ENCODE results near the gene BMERB1. TPM values are rescaled to one million over a fixed set of nuclear protein-coding genes. Genes with fewer than 3 reads are reported as not detected.
A peak's percentile ranks its signal among the peaks of the same experiment; 100 is the strongest.

BMERB1 gene
- total and polyA plus RNA-seq, 9 of the 15 experiments (the other 6 are each of a cell fraction or from before 2014, with no cell fraction given), result 0.29 to 2.9 (median 0.94) TPM

DNA sequence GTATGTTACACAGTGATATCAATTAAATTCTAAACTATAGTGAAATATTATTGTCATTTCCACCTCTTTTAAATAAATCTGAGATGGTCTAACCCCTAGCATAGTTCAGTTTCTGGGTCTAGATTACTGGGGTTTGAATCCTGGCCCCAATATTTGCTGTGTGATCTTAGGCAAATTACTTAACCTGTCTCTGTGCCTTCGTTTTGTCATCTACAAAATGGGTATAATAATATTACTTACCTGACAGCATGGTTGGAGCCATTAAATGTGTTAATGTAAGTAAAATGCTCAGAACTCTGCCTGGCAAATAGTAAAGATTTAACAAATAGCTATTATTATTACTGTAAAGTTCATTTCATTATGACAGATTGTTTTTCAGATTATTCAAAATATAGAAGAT lies 52.3 kb downstream of the BMERB1 start:
- no peak overlapping the region for H3K4me3 ChIP-seq
- TF ChIP-seq POLR2G (IDR thresholded peaks at IDR 0.05; ENCODE audit: low read depth, low read length) (no peak), HINFP (tag; conservative IDR thresholded peaks at IDR 0.05; ENCODE audit: low read depth) (no peak), RBM25 (IDR thresholded peaks at IDR 0.05; ENCODE audit: low read depth, low read length, severe bottlenecking) (peak; percentile 84), BCOR (IDR thresholded peaks at IDR 0.05) (peak; percentile 74; the same call in 1 of the 2 replicates), ADNP (tag; IDR thresholded peaks at IDR 0.05) (peak; percentile 70), KDM1A (IDR thresholded peaks at IDR 0.05) (peak; percentile 40 to 55; a peak in 2 of 4 replicates)
- no peaks in the 10 kb centered on the region for H3K27me3 ChIP-seq (ENCODE audit: control insufficient read depth in 2 of 2, insufficient read depth in 2 of 2, low read length in 2 of 2)
- ChIA-PET CTCF (ENCODE audit: low intra/inter-chr PET ratio) (no interaction called here), POLR2A (interaction anchor here (0.7 kb wide), 1 partner anchor 183 kb away, joined by 3 read pairs; no protein-coding TSS in a partner anchor)
- peaks cover 4 to 29% of the 10 kb centered on the region in 2 experiments for H3K4me1 ChIP-seq (replicated peaks in 1 of 2; ENCODE audit: control insufficient read depth in 2 of 2, insufficient read depth in 2 of 2, low read length in 2 of 2)
- H2AFZ ChIP-seq (ENCODE audit: low read depth, low read length), result no peak overlapping the region
- FAIRE-seq (no peak), ATAC-seq (no peak), DNase-seq (ENCODE audit: extremely low read depth in 1 of 4, low spot score in 3 of 4) (no peak)
- in situ Hi-C loops (cut with MboI), result no loop called here
- WGBS (ENCODE audit: insufficient coverage, low coverage, missing lambda C conversion rate), result 29% methylated on average over 1 of the region's 1 CpG
- H3K4me2 ChIP-seq (ENCODE audit: insufficient read depth, low read length), result no peak overlapping the region
- H4K20me1 ChIP-seq (replicated peaks; ENCODE audit: control insufficient read depth, insufficient read depth, low read length), result no peaks in the 10 kb centered on the region
- no peak overlapping the region for H3K27ac ChIP-seq (ENCODE audit: extremely low read depth, low read depth, low read length)
- H3K9ac ChIP-seq (ENCODE audit: insufficient read depth in 1 of 2, low read depth in 2 of 2, low read length in 2 of 2), result no peak overlapping the region
- no peaks in the 10 kb centered on the region for H3K9me3 ChIP-seq (replicated peaks; ENCODE audit: control insufficient read depth, insufficient read depth, low read depth, low read length)
- H3K9me1 ChIP-seq (ENCODE audit: control insufficient read depth, insufficient read depth, low read length), result no peaks in the 10 kb centered on the region
- intact Hi-C loops (cut with micrococcal nuclease), result no loop called here
- H3K36me3 ChIP-seq (ENCODE audit: control insufficient read depth, insufficient read depth, low read length), result no peaks in the 10 kb centered on the region
- no peaks in the 10 kb centered on the region for H3K79me2 ChIP-seq (ENCODE audit: control insufficient read depth, insufficient read depth, low read length)
- BruUV-seq (replicated peaks), result no TSS peak

Data from K562 (cell line).